ENCODE measurements around the gene SPNS2. TPM values are rescaled to one million over a fixed set of nuclear protein-coding genes. Genes with fewer than 3 reads are reported as not detected.

Gene SPNS2
- total RNA-seq, 2 experiments from 2014 or later = 0.33 to 0.53 TPM

DNA sequence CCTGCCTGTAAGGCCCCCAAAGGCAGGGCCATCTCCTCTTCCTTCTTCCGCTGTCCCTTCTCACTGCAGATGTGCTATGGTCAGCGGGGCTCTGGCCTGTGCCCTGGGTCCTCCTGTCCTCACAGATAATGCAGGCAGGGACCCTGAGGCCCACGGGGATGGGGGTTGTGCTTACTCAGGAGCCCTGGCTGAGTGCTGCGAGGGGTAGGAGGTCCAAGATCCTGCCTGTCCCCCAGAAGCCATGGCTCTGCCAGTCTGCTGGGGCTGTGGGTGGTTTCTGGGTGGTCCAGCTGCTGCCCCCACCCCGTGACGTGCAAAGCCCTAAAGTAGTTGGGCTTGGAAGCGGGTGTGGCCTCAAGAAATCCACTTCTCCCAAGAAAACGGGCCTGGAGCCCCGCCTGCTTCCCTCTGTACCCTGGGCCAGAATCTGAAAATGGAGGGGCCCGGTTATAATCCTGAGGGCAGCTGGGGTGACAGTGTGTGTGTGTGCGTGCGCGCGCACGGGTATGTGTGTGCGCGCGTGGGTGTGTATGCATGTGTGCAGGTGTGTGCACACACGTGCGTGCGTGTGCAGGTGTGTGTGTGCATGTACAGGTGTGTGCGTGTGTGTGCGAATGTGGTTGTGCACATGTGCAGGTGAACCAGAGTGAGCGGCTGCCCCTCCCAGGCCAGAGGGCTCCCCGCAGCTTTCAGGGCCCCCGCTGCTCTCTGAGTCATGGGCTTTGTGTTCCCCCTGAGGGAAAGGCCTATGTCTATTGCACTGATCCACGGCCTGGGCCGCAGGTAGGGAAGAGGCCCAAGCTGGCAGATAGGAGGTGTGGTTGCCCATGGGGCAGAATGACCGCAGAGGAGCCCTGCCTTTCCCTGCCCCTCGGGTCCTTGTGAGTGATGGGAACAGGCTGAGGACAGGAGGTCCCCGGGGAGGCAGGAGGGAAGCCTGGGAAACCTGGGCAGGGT, 13.8 kb downstream of the SPNS2 start:
- H3K27ac ChIP-seq (ENCODE audit: low read depth in 1 of 2, low read length in 2 of 2) = no peak overlapping the region
- ATAC-seq (ENCODE audit: poor library complexity) = no peak
- POLR2A ChIA-PET = no interaction called here
- Mint-ChIP-seq H3K27ac (no peak overlapping the region), H3K4me1 (ENCODE audit: low read depth) (peaks cover 16% of the 10 kb centered on the region), H3K9me3 (no peaks in the 10 kb centered on the region), H3K36me3 (ENCODE audit: low read depth) (no peaks in the 10 kb centered on the region), H3K4me3 (no peak overlapping the region), H3K27me3 (no peaks in the 10 kb centered on the region)
- DNase-seq = no peak
- H3K4me3 ChIP-seq (ENCODE audit: low read length) = no peak overlapping the region
- peaks cover 17% of the 10 kb centered on the region for H3K4me1 ChIP-seq (ENCODE audit: insufficient read depth, low read length)
- no peaks in the 10 kb centered on the region for H3K36me3 ChIP-seq (ENCODE audit: insufficient read depth, low read length)
- H3K27me3 ChIP-seq (ENCODE audit: control insufficient read depth in 1 of 2, insufficient read depth in 2 of 2, low read length in 2 of 2) = no peaks in the 10 kb centered on the region
- CTCF ChIA-PET = no interaction called here
- intact Hi-C loops (cut with DNase I, micrococcal nuclease) = no loop called here
- H3K9me3 ChIP-seq (ENCODE audit: control insufficient read depth in 1 of 2, insufficient read depth in 1 of 2, low read length in 2 of 2) = no peaks in the 10 kb centered on the region
- TF ChIP-seq CTCF (IDR thresholded peaks at IDR 0.05) = no peak

- H3K4me3 Mint-ChIP-seq = no peak overlapping the region
- TF ChIP-seq CTCF (IDR thresholded peaks at IDR 0.05) = no peak
- H3K36me3 Mint-ChIP-seq (ENCODE audit: low read depth) = no peaks in the 10 kb centered on the region
- H3K9me3 ChIP-seq (ENCODE audit: control insufficient read depth in 1 of 2, insufficient read depth in 1 of 2, low read length in 2 of 2) = no peaks in the 10 kb centered on the region
- no peak overlapping the region for H3K4me3 ChIP-seq (ENCODE audit: low read length)
- no peak for ATAC-seq (ENCODE audit: poor library complexity)
- no peaks in the 10 kb centered on the region for H3K27me3 ChIP-seq (ENCODE audit: control insufficient read depth in 1 of 2, insufficient read depth in 2 of 2, low read length in 2 of 2)
- H3K27ac ChIP-seq (ENCODE audit: low read depth in 1 of 2, low read length in 2 of 2) = no peak overlapping the region
- DNase-seq = no peak
- ChIA-PET CTCF (no interaction called here), POLR2A (no interaction called here)
- H3K27me3 Mint-ChIP-seq = no peaks in the 10 kb centered on the region
- H3K9me3 Mint-ChIP-seq = no peaks in the 10 kb centered on the region
- peaks cover 17% of the 10 kb centered on the region for H3K4me1 ChIP-seq (ENCODE audit: insufficient read depth, low read length)
- intact Hi-C loops (cut with DNase I, micrococcal nuclease) = no loop called here
- no peaks in the 10 kb centered on the region for H3K36me3 ChIP-seq (ENCODE audit: insufficient read depth, low read length)
- H3K4me1 Mint-ChIP-seq (ENCODE audit: low read depth) = peaks cover 14% of the 10 kb centered on the region
- no peak overlapping the region for H3K27ac Mint-ChIP-seq
Measured at GRCh38 chr17:4513113-4514032, 14.7 kb downstream of the SPNS2 start.

DNA sequence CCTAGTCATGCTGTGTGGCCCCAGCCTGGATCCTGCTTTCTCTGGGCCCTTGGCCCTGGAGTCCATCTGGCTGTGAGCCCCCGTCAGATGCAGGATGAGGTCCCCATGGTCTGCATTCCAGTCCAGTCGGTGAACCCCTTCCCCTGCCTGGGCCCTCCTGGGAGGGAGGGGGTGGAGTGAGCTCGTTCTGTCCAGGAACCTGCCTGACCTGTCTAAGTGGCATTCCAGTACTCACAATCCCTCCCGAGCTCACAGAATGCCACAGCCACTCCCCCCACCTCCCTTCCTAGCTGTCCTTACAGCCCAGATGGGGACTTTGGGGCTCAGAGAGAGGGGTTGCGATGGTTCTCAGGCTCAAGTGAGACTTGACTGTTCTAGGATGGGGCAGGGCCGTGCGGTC, 15.5 kb downstream of the SPNS2 start:
- Histone ChIP-seq H3K4me3 (ENCODE audit: low read length) (no peak overlapping the region), H3K27me3 (ENCODE audit: control insufficient read depth in 1 of 2, insufficient read depth in 2 of 2, low read length in 2 of 2) (no peaks in the 10 kb centered on the region), H3K36me3 (ENCODE audit: insufficient read depth, low read length) (no peaks in the 10 kb centered on the region), H3K27ac (ENCODE audit: low read depth in 1 of 2, low read length in 2 of 2) (no peak overlapping the region), H3K4me1 (ENCODE audit: insufficient read depth, low read length) (peaks cover 9% of the 10 kb centered on the region), H3K9me3 (ENCODE audit: control insufficient read depth in 1 of 2, insufficient read depth in 1 of 2, low read length in 2 of 2) (no peaks in the 10 kb centered on the region)
- no peaks in the 10 kb centered on the region for H3K36me3 Mint-ChIP-seq (ENCODE audit: low read depth)
- H3K27ac Mint-ChIP-seq = no peak overlapping the region
- intact Hi-C loops (cut with DNase I, micrococcal nuclease) = no loop called here
- no peaks in the 10 kb centered on the region for H3K27me3 Mint-ChIP-seq
- no peaks in the 10 kb centered on the region for H3K9me3 Mint-ChIP-seq
- peaks cover 6% of the 10 kb centered on the region for H3K4me1 Mint-ChIP-seq (ENCODE audit: low read depth)
- DNase-seq (no peak), ATAC-seq (ENCODE audit: poor library complexity) (no peak)
- POLR2A ChIA-PET = no interaction called here
- H3K4me3 Mint-ChIP-seq = no peak overlapping the region
- TF ChIP-seq CTCF (IDR thresholded peaks at IDR 0.05) = no peak
- CTCF ChIA-PET = no interaction called here

Measured in CD4-positive, alpha-beta T cell (primary cell).